ENCODE results near the gene GLI2.

Gene GLI2

GRCh38 chr2:120750488-120751210 lies 15.0 kb downstream of the GLI2 start:
- H3K27ac ChIP-seq = no peak overlapping the region
- DNase-seq (ENCODE audit: low read depth, low spot score) = no peak

GRCh38 chr2:120751553-120751952 lies 15.9 kb downstream of the GLI2 start:
- no peak for DNase-seq (ENCODE audit: low read depth, low spot score)
- H3K27ac ChIP-seq = no peak overlapping the region

GRCh38 chr2:120754067-120754960 lies 18.6 kb downstream of the GLI2 start:
- no peak for DNase-seq (ENCODE audit: low read depth, low spot score)
- H3K27ac ChIP-seq = no peak overlapping the region

- H3K27ac ChIP-seq = no peak overlapping the region
- no peak for DNase-seq (ENCODE audit: low read depth, low spot score)
Observed at GRCh38 chr2:120758181-120759144, 22.8 kb downstream of the GLI2 start.

- no peak overlapping the region for H3K27ac ChIP-seq
- no peak for DNase-seq (ENCODE audit: low read depth, low spot score)
Observed at GRCh38 chr2:120759543-120760331, 24.1 kb downstream of the GLI2 start.

- DNase-seq (ENCODE audit: low read depth, low spot score) = no peak
Observed at GRCh38 chr2:120760446-120761135, 24.9 kb downstream of the GLI2 start.

GRCh38 chr2:120761164-120761861 lies 25.6 kb downstream of the GLI2 start:
- DNase-seq (ENCODE audit: low read depth, low spot score) = no peak

More at GRCh38 chr2:120760446-120761135, 24.9 kb downstream of the GLI2 start:
- H3K27ac ChIP-seq = no peak overlapping the region

GRCh38 chr2:120761911-120762310 lies 26.2 kb downstream of the GLI2 start:
- H3K27ac ChIP-seq = no peak overlapping the region
- no peak for DNase-seq (ENCODE audit: low read depth, low spot score)

More at GRCh38 chr2:120761164-120761861, 25.6 kb downstream of the GLI2 start:
- no peak overlapping the region for H3K27ac ChIP-seq

GRCh38 chr2:120762341-120763061 lies 26.8 kb downstream of the GLI2 start:
- no peak for DNase-seq (ENCODE audit: low read depth, low spot score)
- H3K27ac ChIP-seq = no peak overlapping the region

GRCh38 chr2:120763508-120763907 lies 27.8 kb downstream of the GLI2 start:
- H3K27ac ChIP-seq = no peak overlapping the region
- no peak for DNase-seq (ENCODE audit: low read depth, low spot score)

GRCh38 chr2:120763931-120764330 lies 28.3 kb downstream of the GLI2 start:
- DNase-seq (ENCODE audit: low read depth, low spot score) = no peak

GRCh38 chr2:120764492-120764891 lies 28.8 kb downstream of the GLI2 start:
- no peak for DNase-seq (ENCODE audit: low read depth, low spot score)
- no peak overlapping the region for H3K27ac ChIP-seq

More at GRCh38 chr2:120763931-120764330, 28.3 kb downstream of the GLI2 start:
- H3K27ac ChIP-seq = no peak overlapping the region

- no peak overlapping the region for H3K27ac ChIP-seq
- no peak for DNase-seq (ENCODE audit: low read depth, low spot score)
Observed at GRCh38 chr2:120764991-120765677, 29.5 kb downstream of the GLI2 start.

GRCh38 chr2:120765678-120766469 lies 30.2 kb downstream of the GLI2 start:
- no peak for DNase-seq (ENCODE audit: low read depth, low spot score)
- no peak overlapping the region for H3K27ac ChIP-seq

- no peak overlapping the region for H3K27ac ChIP-seq
Observed at GRCh38 chr2:120766470-120767351, 31.0 kb downstream of the GLI2 start.

More at GRCh38 chr2:120766470-120767351, 31.0 kb downstream of the GLI2 start:
- DNase-seq (ENCODE audit: low read depth, low spot score) = no peak

Data from epithelial cell of prostate (primary cell).